Suprapubic skin (tissue), 4 donors: ENCODE measurements around the gene CCNL2. TPM values are rescaled to one million over a fixed set of nuclear protein-coding genes. Genes with fewer than 3 reads are reported as not detected.

Source experiments
- DNase-seq, 2 donors: peaks; one replicate each; pipeline ENCODE4 v3.0.0-alpha.2; 2019; ENCODE audit warnings: low spot score in 2 of 2
- H3K27ac ChIP-seq: fragments of 200-600 bp; sonication (generic); one replicate; pipeline ENCODE4 v1.5.1; 2019
- H3K27me3 ChIP-seq: fragments of 200-600 bp; sonication (generic); one replicate; pipeline ENCODE4 v1.5.1; 2019
- H3K36me3 ChIP-seq: fragments of 200-600 bp; sonication (generic); one replicate; pipeline ENCODE4 v1.5.1; 2019
- H3K4me1 ChIP-seq: fragments of 200-600 bp; sonication (generic); one replicate; pipeline ENCODE4 v1.5.1; 2019
- H3K4me3 ChIP-seq: fragments of 200-600 bp; sonication (generic); one replicate; pipeline ENCODE4 v1.5.1; 2019; ENCODE audit warnings: mild to moderate bottlenecking
- H3K9me3 ChIP-seq: fragments of 200-600 bp; sonication (generic); one replicate; pipeline ENCODE4 v1.5.1; 2019
- CTCF ChIP-seq, 2 donors: fragments of 200-600 bp in 1 of 2; fragments of 450-650 bp in 1 of 2; sonication (generic) in 1 of 2; IDR thresholded peaks; one replicate each; pipeline ENCODE4 v1.5.1; 2016 to 2019; ENCODE audit warnings: antibody characterized with exemption in 2 of 2, mild to moderate bottlenecking in 1 of 2, moderate library complexity in 1 of 2
- EP300 ChIP-seq: sonication (generic); formaldehyde crosslinking; IDR thresholded peaks from one replicate; pipeline ENCODE4 v1.6.1; 2017; ENCODE audit warnings: antibody characterized with exemption
- POLR2A ChIP-seq, 2 donors: fragments of 450-650 bp; IDR thresholded peaks; one replicate each; pipeline ENCODE4 v1.6.1; 2017; ENCODE audit warnings: antibody characterized with exemption in 2 of 2, mild to moderate bottlenecking in 2 of 2, moderate library complexity in 2 of 2
- POLR2AphosphoS5 ChIP-seq, 3 donors: sonication (generic); formaldehyde crosslinking; IDR thresholded peaks; one replicate each; pipeline ENCODE4 v1.6.1; 2017; ENCODE audit warnings: antibody characterized with exemption in 3 of 3
- WGBS: methylation state at CpG from one replicate; pipeline ENCODE4 v1.1.5; 2018; 5-methylcytosine and 5-hydroxymethylcytosine counted together
- total RNA-seq, 4 donors: library from RNA; depleted of rRNA; stranded (reverse); fragments of >200 nt; gene quantifications; one replicate each; pipeline ENCODE4 v1.1.0, GENCODE V29; 2016

Gene CCNL2
- total RNA-seq, 4 donors from 2014 or later = 136 to 599 (median 160) TPM

- H3K27ac ChIP-seq = no peak overlapping the region
- no peak for TF ChIP-seq POLR2AphosphoS5 (IDR thresholded peaks at IDR 0.05)
- TF ChIP-seq POLR2A (IDR thresholded peaks at IDR 0.05) = no peak
- TF ChIP-seq EP300 = no peak
- TF ChIP-seq CTCF (IDR thresholded peaks at IDR 0.05) = no peak
- H3K4me3 ChIP-seq = no peak overlapping the region
- WGBS = 90% methylated on average over 5 of the region's 5 CpGs
- H3K9me3 ChIP-seq = no peaks in the 10 kb centered on the region
- H3K36me3 ChIP-seq = no peaks in the 10 kb centered on the region
- no peaks in the 10 kb centered on the region for H3K27me3 ChIP-seq
- DNase-seq = no peak
- peaks cover 13% of the 10 kb centered on the region for H3K4me1 ChIP-seq
Measured at GRCh38 chr1:1367315-1367714, 31.8 kb downstream of the CCNL2 start.

GRCh38 chr1:1366699-1367066, 32.5 kb downstream of the CCNL2 start:
- WGBS = 91% methylated on average over 2 of the region's 3 CpGs
- Histone ChIP-seq H3K36me3 (no peaks in the 10 kb centered on the region), H3K27ac (no peak overlapping the region), H3K4me1 (peaks cover 10% of the 10 kb centered on the region), H3K4me3 (no peak overlapping the region), H3K27me3 (no peaks in the 10 kb centered on the region), H3K9me3 (no peaks in the 10 kb centered on the region)
- TF ChIP-seq POLR2AphosphoS5 (IDR thresholded peaks at IDR 0.05) (no peak), POLR2A (IDR thresholded peaks at IDR 0.05) (no peak), CTCF (IDR thresholded peaks at IDR 0.05) (no peak), EP300 (no peak)
- DNase-seq = no peak

- DNase-seq = no peak
- H3K4me3 ChIP-seq = no peak overlapping the region
- no peaks in the 10 kb centered on the region for H3K36me3 ChIP-seq
- TF ChIP-seq POLR2A (IDR thresholded peaks at IDR 0.05) = no peak
- TF ChIP-seq CTCF (IDR thresholded peaks at IDR 0.05) = no peak
- TF ChIP-seq EP300 = no peak
- TF ChIP-seq POLR2AphosphoS5 (IDR thresholded peaks at IDR 0.05) = no peak
- WGBS = 76% methylated on average over 10 of the region's 10 CpGs
- peaks cover 10% of the 10 kb centered on the region for H3K4me1 ChIP-seq
- H3K27ac ChIP-seq = no peak overlapping the region
- H3K9me3 ChIP-seq = no peaks in the 10 kb centered on the region
- H3K27me3 ChIP-seq = no peaks in the 10 kb centered on the region
Measured at GRCh38 chr1:1365875-1366698, 33.0 kb downstream of the CCNL2 start.

GRCh38 chr1:1364266-1364665, 34.9 kb downstream of the CCNL2 start:
- Histone ChIP-seq H3K36me3 (no peaks in the 10 kb centered on the region), H3K4me3 (no peak overlapping the region), H3K27me3 (no peaks in the 10 kb centered on the region), H3K9me3 (no peaks in the 10 kb centered on the region), H3K27ac (no peak overlapping the region), H3K4me1 (peaks cover 27% of the 10 kb centered on the region)
- 67% methylated on average over 14 of the region's 14 CpGs for WGBS
- TF ChIP-seq POLR2AphosphoS5 (IDR thresholded peaks at IDR 0.05) = no peak
- TF ChIP-seq CTCF (IDR thresholded peaks at IDR 0.05) = no peak
- TF ChIP-seq POLR2A (IDR thresholded peaks at IDR 0.05) = no peak
- DNase-seq = no peak

GRCh38 chr1:1361982-1362423, 37.1 kb downstream of the CCNL2 start:
- no peak for DNase-seq
- H3K4me1 ChIP-seq = peaks cover 44% of the 10 kb centered on the region
- 24% methylated on average over 13 of the region's 13 CpGs for WGBS

More at GRCh38 chr1:1361982-1362423, 37.1 kb downstream of the CCNL2 start:
- H3K27ac ChIP-seq = peak overlapping the region; percentile 72
- H3K4me3 ChIP-seq = peak overlapping the region; percentile 7
- TF ChIP-seq CTCF (IDR thresholded peaks at IDR 0.05) (no peak), POLR2AphosphoS5 (IDR thresholded peaks at IDR 0.05) (no peak), EP300 (no peak), POLR2A (IDR thresholded peaks at IDR 0.05) (no peak)
- H3K36me3 ChIP-seq = no peaks in the 10 kb centered on the region
- no peaks in the 10 kb centered on the region for H3K27me3 ChIP-seq
- no peaks in the 10 kb centered on the region for H3K9me3 ChIP-seq
